ENCODE data around the gene XPC.

The XPC gene

DNA sequence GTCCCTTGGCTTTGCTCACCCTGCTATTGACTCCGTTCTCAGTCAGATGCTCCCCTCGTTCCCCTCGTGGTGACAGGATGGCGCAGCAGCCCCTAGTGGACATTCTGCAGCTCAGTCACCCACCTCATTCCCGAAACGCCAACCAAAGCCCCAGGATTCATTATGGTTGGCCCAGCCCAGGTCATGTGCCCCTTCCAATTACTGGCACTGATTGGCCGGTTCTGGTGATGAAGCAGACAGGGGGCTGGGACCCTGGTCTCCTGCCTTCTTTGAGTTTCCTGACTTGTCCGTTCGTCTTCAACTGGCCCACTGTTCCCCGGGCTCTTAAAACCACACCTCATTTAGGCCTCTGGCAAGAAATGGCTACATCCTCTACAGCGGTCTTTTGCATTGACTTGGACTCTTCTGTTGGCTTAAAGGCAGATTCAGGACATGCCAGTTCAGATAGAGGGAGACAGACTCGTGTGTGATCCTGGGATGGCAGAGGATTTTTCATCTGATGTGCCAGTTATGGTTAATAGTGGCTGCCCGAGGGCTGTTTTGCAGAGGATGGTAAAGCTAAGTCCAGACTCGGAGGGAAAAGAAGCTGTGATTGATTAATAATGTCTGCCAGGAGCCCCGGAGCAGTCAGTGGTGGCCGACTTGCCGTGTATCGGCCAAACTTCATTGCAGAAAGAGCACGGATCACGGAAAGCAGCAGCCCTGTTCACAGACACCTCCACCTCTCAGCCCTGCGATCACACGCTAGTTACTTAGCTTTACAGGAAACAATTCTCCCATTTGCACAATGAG, 38.1 kb upstream of the XPC start:
- no peaks in the 10 kb centered on the region for H3K27me3 ChIP-seq
- no peaks in the 10 kb centered on the region for H3K36me3 ChIP-seq
- H3K9me3 ChIP-seq: no peaks in the 10 kb centered on the region
- no peak overlapping the region for H3K27ac ChIP-seq
- H3K4me3 ChIP-seq (ENCODE audit: low read depth in 1 of 2, low read length in 1 of 2): peak overlapping the region in 1 of 2 experiments; percentile 46
- no peaks in the 10 kb centered on the region for H3K4me1 ChIP-seq (ENCODE audit: control insufficient read depth in 1 of 2, insufficient read depth in 1 of 2, low read depth in 1 of 2, low read length in 1 of 2)
- no peak for TF ChIP-seq CTCF (IDR thresholded peaks at IDR 0.05)

- H3K27ac ChIP-seq: no peak overlapping the region
- H3K27me3 ChIP-seq: no peaks in the 10 kb centered on the region
- TF ChIP-seq CTCF (IDR thresholded peaks at IDR 0.05): no peak
- no peaks in the 10 kb centered on the region for H3K36me3 ChIP-seq
- H3K4me3 ChIP-seq (ENCODE audit: low read depth in 1 of 2, low read length in 1 of 2): no peak overlapping the region
- no peaks in the 10 kb centered on the region for H3K9me3 ChIP-seq
- no peaks in the 10 kb centered on the region for H3K4me1 ChIP-seq (ENCODE audit: control insufficient read depth in 1 of 2, insufficient read depth in 1 of 2, low read depth in 1 of 2, low read length in 1 of 2)
Measured at GRCh38 chr3:14214764-14215163, 36.4 kb upstream of the XPC start.

DNA sequence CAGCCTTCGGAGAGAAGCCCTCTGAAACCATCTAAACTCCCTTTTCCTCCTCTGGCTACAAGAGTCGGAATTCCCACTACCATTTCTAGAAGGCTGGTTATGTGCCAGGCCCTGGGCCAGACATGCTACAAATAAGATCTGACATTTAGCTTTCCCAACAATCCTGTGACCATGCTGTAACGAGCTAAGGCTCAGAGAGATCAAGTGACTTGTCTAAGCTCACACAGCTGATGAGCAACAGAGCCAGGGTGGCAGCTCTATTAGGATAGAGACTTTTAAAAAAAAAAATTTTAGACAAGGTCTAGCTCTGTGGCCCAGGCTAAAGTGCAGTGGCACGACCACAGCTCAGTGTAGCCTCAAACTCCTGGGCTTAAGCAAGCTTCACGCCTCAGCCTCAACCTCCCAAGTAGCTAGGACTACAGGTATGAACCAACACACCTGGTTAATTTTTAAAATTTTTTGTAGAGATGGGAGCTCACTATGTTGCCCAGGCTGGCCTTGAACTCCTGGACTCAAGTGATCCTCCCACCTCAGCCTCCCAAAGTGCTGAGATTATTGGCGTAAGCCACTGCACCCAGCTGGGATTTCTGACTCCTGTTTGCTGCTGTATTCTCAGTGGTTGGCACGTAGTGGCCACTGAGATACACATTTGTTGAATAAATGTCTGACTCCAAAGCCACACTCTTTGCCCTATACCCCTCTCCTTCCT, 34.8 kb upstream of the XPC start:
- Histone ChIP-seq H3K4me3 (ENCODE audit: low read depth in 1 of 2, low read length in 1 of 2) (no peak overlapping the region), H3K36me3 (no peaks in the 10 kb centered on the region), H3K4me1 (ENCODE audit: control insufficient read depth in 1 of 2, insufficient read depth in 1 of 2, low read depth in 1 of 2, low read length in 1 of 2) (no peaks in the 10 kb centered on the region), H3K27me3 (no peaks in the 10 kb centered on the region), H3K27ac (no peak overlapping the region), H3K9me3 (no peaks in the 10 kb centered on the region)
- TF ChIP-seq CTCF (IDR thresholded peaks at IDR 0.05): no peak

DNA sequence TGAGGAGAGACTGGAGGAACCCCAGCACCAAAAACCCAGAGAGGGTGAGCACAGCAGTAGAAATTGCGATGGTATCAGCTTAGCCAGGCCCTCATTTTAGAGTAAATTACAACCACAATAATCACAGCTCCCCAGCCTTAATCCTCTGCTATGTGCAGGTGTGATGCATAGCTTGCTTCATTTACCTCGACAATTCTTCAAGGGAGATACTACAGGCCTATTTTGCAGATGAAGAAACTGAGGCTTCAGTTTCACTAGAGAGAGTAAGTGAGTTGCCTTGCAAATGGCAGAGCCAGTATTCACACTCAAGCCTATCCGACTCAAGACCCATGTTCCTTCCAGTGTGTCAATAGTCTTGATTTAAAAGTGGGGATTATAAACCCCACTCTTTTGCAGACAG, 33.6 kb upstream of the XPC start:
- no peaks in the 10 kb centered on the region for H3K9me3 ChIP-seq
- TF ChIP-seq CTCF (IDR thresholded peaks at IDR 0.05): no peak
- no peaks in the 10 kb centered on the region for H3K27me3 ChIP-seq
- no peaks in the 10 kb centered on the region for H3K36me3 ChIP-seq
- H3K27ac ChIP-seq: no peak overlapping the region
- no peak overlapping the region for H3K4me3 ChIP-seq (ENCODE audit: low read depth in 1 of 2, low read length in 1 of 2)
- H3K4me1 ChIP-seq (ENCODE audit: control insufficient read depth in 1 of 2, insufficient read depth in 1 of 2, low read depth in 1 of 2, low read length in 1 of 2): no peaks in the 10 kb centered on the region

DNA sequence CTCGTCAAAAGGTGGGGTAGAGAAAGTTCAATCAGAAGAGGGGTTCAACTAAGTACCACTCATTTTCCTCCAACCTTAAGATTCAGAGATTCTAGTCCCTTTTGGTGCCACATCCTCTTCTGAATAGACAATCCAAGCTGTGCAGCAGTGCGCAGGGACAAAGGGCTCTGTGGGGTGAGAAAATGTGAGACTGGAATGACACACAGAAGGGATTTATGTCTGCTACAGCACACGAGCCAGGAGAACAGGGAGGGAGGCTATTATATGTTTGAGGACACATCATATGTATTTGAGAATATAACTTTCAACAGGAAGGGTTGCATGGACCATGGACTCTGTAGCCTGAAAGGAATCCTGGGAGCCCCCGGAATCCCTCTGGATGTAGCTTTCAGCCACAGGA, 33.2 kb upstream of the XPC start:
- no peaks in the 10 kb centered on the region for H3K9me3 ChIP-seq
- no peaks in the 10 kb centered on the region for H3K36me3 ChIP-seq
- TF ChIP-seq CTCF (IDR thresholded peaks at IDR 0.05): no peak
- no peak overlapping the region for H3K27ac ChIP-seq
- no peaks in the 10 kb centered on the region for H3K4me1 ChIP-seq (ENCODE audit: control insufficient read depth in 1 of 2, insufficient read depth in 1 of 2, low read depth in 1 of 2, low read length in 1 of 2)
- no peak overlapping the region for H3K4me3 ChIP-seq (ENCODE audit: low read depth in 1 of 2, low read length in 1 of 2)
- H3K27me3 ChIP-seq: no peaks in the 10 kb centered on the region

Measured in neutrophil (primary cell).